Left cardiac atrium (tissue), 4 donors: Measurements from ENCODE around the gene NEK9. TPM values are rescaled to one million over a fixed set of nuclear protein-coding genes. Genes with fewer than 3 reads are reported as not detected.
"Not testable (repeated sequence)": the region's sequence is repeated elsewhere in the genome, so short reads cannot be mapped to it uniquely, and the experiment has no call there.

ENCODE experiments used
- ATAC-seq, 2 donors: fragments of 200-7000 bp; cut with Tn5 transposase; one replicate each; pipeline ENCODE4 v1.9.1; 2020; ENCODE audit warnings: mild to moderate bottlenecking in 2 of 2, moderate library complexity in 2 of 2
- DNase-seq: peaks from one replicate; pipeline ENCODE4 v3.0.0-alpha.2; 2020
- intact Hi-C, 2 donors: fragments of 100-400 bp; cut with DNase I; formaldehyde crosslinking; loops; one replicate each; pipeline versions ENCODE4 v1.14.1 to v1.15.1; 2022 to 2023
- long read RNA-seq: library from polyadenylated mRNA; unstranded; transcript quantifications from one replicate; pipeline ENCODE4 v2.0.0, GENCODE V29; 2021
- total RNA-seq, 2 donors: library from RNA; stranded (reverse); fragmentation: NEBNext Ultra II Directional; extraction: Animal tissue kit (Norgen Biotek cat#: 25700); gene quantifications; one replicate each; pipeline ENCODE4 v1.2.1, GENCODE V29; 2021
- donor health status: DM: no; HTN: yes; CAD: no.
- donor health status: DM: no; HTN: yes; CAD: no; lungs with severe emphysema.
- donor health status: DM: yes; HTN: yes; CAD: no.
- donor health status: Dilated cardiomyopathy.

The NEK9 gene
- 100 to 1,000 TPM in 1 of 2 donors, 10 to 100 TPM in 1; 89.1 to 102 TPM for total RNA-seq
- long read RNA-seq, full-length matches to known transcripts = 11 of 41 reads
- long read RNA-seq, partial matches to known transcripts = 8 of 41 reads
- long read RNA-seq, other reads (novel, unspliced or antisense) = 22 of 41 reads

DNA sequence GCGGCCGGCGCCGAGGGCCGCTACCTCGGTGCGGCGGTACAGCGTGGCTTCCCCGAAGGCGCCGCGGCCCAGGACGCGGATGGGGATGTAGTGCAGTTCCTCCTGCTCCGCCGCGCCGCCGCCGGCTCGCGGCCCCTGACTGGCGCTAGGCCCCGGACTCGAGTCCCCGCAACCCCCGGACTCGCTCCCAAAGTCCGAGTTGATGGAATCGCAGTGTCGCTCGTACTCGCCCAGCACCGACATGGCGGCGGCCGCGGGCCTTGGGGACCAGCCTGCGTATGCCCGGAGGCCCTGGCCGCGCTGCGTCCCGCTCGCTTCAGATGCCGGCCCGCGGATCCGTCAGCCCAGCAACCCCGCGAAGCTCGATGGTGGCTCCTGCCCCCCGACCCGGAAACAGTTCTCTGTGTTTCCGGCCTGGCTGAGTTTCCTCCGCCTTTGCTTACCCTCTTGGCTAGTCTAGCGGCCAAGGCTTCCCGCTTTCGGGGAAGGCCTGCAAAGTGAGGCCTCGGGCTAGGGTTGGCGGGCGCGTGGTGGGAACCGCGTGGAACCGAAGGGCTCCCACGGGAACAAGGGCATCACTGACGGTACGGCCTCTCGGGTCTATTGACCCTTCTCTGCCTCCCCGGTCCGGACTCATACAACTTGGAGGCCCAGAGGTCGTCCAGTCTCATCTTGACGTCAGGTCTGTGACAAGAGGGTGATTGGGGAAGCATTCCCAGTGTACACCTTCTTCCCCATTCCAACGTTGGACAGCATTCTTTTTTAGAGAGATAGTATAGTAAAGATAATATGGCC is at the start of gene NEK9:
TSS of gene NEK9 (minus strand) at position 370 of the 795 bp plus-strand sequence. CDS start at position 243, 127 bp downstream.
- intact Hi-C loops = no loop called here
- peak; percentile 96 to 97 for ATAC-seq

DNA sequence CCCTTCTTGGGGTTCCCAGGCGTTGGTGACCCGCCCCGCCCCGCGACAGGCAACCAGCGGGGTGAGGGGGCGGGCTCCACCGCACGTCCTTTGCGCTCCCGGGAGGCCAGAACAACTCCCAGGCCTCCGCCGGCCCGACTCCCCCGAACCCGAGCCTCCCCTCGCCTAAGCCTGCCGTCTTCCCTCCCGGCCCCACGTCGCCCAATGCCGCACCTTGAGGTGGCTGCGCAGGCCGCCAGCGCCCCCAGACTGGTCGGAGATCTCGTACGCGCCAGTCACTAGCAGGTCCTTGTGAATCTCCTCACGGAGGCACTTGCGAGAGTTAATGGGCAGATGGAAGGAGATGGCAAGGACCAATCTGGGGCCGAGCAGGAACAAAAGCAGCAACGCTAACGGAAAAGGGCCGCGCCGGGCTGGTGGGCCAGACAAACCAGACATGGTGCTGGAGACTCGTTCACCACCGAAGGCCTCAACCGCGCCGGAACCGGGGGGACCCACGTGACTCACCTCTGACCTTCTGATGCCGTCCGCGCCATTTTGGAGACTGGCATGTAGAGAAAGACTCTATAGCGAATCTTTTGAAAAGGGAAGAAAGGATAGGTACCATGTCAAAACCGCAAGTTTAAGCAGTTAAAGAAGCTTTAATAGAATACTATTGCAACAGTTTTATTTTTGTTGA is 49.4 kb upstream of the NEK9 start, which contains the start of gene TMED10:
TSS of gene TMED10 (minus strand) at position 471 of the 679 bp plus-strand sequence. CDS start at position 438, 33 bp downstream.
- ATAC-seq (peak; percentile 95 to 97), DNase-seq (peak; percentile 92)
- intact Hi-C loops = loop anchor here in 1 of 2 donors (5.0 to 10.0 kb wide), 2 partner anchors 59 to 101 kb away; partner anchors contain the start of gene FOS

More for the DNA sequence above, at the start of gene NEK9:
- DNase-seq = peak; percentile 92

DNA sequence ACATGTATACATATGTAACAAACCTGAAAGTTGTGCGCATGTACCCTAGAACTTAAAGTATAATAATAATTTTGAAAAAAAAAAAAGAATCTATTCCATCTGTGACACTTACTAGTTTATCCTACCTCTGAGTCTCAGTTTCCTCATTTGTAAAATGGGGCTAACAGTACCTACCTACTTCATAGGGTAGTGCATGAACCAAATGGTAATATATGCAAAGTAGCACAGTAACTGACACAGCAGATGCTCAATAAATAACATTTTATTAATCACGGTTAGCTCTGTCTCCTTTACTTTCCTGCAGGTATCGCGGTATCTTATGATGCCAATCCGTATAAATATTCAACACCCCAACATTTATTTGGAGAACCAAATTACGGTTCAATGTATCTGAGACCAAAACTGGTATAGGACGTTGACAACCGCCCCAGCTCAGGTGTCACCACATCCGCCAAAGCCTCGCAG is 48.9 kb upstream of the NEK9 start:
- DNase-seq (no peak), ATAC-seq (no peak)
- intact Hi-C loops = loop anchor here in 1 of 2 donors (5.0 to 10.0 kb wide), 2 partner anchors 59 to 102 kb away; partner anchors contain the start of gene FOS

DNA sequence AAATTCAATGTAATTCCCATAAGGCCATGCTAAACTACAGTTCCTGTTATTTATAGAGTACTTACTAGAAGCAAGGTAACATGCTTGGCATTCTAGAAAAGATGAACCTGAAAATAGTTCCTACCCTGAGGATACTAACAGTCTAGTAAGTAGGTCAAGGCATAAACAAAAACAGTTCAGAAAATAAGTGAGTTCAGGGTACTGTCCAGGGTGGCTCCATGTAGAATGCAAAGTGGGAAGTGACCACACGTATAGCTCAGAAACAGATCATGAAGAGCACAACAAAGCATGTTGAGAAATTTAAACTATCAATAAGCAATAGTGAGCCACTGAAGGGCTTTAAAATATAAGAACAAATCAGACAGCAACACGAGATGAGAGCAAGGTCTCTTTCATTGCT is 47.2 kb upstream of the NEK9 start:
- no peak for DNase-seq
- intact Hi-C loops = loop anchor here in 1 of 2 donors (10.0 kb wide), 1 partner anchor 61 kb away; no protein-coding TSS in a partner anchor
- no peak for ATAC-seq

DNA sequence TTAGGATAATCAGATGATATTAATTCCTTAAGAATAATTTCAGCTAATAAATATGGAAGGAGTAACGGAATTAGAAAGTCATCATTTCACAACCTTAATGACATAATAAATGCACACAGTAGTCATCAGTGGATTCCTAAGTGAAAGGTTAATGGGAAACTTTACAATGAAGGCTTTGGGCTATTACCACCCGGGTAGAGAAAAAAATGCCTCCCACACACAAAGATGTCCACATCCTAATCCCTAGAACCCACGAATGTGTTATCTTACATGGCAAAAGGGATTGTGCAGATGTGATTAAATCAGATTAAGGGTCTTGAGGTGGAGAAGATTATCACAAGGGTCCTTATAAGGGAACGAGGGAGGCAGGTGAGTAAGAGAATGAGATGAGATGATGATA is 43.9 kb upstream of the NEK9 start:
- intact Hi-C loops = loop anchor here in 1 of 2 donors (10.0 kb wide), 1 partner anchor 64 kb away; no protein-coding TSS in a partner anchor
- no peak for ATAC-seq

DNA sequence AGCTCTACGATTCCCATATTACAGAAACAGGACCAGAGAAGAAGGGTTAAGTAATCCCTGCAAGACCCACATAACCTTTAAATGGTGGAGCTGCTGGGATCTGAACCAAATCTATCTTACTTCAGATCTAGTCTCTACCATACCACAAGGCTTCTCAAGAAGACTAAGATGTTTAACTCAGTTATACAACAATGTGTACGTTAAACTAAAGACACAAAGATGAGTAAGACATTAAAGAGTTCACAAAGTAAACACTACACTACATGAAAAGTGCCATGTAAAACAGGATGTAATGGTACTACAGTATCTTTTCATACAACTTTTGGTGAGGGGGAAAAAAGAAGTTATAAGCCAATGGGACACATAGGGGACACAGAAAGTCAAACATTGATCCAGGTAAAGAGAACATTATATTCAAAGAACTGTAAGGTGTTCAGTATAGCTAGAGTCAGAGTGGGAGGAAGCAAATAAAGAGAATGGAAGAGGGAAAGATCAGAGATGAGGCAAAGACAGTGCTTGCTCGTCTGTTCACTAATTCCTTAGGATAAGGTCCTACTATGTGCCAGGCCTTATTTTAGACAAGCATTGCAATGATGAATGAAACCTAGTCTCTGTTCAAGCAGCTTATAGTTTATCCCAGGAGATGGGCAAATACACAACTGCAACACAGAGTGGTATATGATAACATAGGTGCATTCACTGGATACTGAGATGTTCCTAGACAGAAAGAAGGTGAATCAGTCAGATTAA is 41.9 kb upstream of the NEK9 start:
- intact Hi-C loops = no loop called here
- no peak for DNase-seq
- ATAC-seq = no peak

More for the DNA sequence above, 43.9 kb upstream of the NEK9 start:
- DNase-seq = no peak

DNA sequence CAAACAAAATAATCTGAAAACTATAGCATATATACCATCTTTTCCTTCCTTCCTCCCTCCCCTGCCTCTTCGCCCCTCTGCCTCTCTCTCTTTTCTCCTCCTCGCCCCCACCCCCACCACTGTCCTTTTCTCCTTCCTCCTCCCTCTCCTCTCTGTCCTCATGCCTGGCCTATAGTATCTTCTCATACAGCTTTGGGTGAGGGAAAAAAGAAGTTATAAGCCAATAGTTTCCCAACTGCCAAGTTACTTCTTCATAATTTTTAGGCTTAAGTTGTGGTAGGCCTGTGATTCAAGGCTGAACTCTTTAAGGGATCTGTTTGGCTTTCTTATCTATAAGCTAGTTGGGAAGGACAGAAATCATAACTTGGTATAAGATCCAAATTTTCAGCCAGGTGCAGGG is 40.5 kb upstream of the NEK9 start:
- intact Hi-C loops = no loop called here
- DNase-seq = no peak
- ATAC-seq = no peak

DNA sequence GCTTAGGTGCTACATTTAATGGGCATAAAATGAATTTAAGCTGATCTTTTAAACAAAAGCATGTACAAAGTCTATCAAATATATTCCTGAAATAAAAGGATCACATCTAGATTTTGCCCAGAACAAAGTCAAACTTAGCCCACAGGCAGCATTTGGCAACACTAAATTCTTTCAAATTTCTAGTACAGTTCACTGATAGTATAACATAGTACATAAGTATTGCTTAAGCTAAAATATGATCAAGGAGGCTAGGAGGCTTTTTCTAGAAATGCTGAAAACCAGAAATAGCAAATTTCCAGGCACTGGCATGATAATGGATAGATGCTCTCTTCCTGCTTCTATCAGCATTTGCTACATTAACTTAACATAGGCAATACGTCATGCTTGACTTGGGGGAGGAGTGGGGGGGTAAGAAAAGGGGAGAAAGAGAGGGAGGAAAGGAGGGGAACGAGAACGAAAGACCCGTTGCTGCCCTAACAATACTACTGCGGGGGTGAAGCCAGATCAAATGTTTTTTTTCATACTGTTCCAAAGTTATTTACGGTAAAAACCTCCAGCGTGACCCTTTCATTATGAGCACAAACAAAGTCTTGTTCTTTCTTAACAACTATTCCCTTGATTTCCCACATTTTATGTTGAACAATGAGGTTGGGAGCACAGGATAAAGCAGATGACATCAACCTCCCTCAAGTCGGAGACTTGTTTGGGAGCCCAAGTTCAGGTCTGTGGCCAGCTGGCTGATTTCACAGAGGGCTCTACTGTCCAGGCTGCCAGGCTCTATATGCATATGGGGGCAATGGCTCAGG is 38.9 kb upstream of the NEK9 start:
- intact Hi-C loops = no loop called here
- DNase-seq = no peak
- peak in 1 of 2 donors; percentile 52 for ATAC-seq

DNA sequence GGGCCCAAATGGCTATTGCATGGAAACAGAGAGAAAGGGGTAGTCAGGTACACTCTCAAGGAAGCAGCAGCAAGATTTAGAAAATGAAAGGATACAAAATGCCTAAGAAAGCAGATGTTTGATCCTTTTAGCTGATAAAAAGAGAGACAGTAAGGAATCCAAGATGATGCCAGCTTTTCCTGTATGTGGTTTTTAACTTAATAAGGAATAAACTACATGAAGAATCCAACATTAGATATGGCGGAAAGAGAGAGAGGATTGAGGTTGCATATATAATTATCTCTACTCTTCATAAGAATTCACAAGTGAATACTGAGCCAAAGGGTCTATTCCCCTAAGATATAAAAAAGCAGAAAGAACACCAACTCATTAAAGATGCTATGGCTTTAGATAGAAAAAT is 38.0 kb upstream of the NEK9 start:
- ATAC-seq = no peak
- intact Hi-C loops = no loop called here
- DNase-seq = no peak

DNA sequence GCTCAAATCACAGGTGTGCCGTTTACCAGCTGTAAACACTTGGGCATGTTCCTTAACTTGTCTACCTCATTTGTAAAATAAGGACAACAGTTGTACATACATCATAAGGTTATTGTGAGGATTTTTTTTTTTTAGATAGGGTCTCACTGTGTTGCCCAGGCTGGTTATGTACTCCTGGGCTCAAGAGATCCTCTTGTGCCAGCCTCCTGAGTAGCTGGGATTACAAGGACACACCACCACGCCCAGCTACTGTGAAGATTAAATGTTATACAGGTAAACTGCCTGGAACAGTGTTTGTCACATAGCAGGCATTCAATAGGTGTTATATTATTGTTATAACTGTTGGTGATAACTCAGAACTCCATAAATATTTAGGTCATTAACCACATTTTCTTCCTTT is 36.8 kb upstream of the NEK9 start:
- ATAC-seq (no peak), DNase-seq (no peak)
- intact Hi-C loops = no loop called here

DNA sequence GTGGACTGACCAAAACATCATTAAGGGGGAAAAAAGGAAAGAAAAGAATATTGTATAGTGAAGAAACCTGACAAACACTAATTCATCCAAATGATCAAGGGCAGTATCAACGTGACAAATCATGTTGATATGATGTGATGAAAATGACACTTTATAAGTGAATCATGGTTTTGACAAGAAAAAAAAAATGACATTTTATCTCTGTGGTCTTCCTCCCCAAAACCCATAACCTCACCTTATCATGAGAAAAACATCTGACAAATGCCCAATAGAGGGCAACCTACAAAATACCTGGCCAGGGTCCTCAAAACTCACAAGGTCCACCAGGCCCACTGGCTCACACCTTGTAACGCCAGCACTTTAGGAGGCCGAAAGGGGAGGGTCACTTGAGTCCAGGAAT is 35.8 kb upstream of the NEK9 start:
- intact Hi-C loops = no loop called here
- ATAC-seq (no peak), DNase-seq (no peak)

DNA sequence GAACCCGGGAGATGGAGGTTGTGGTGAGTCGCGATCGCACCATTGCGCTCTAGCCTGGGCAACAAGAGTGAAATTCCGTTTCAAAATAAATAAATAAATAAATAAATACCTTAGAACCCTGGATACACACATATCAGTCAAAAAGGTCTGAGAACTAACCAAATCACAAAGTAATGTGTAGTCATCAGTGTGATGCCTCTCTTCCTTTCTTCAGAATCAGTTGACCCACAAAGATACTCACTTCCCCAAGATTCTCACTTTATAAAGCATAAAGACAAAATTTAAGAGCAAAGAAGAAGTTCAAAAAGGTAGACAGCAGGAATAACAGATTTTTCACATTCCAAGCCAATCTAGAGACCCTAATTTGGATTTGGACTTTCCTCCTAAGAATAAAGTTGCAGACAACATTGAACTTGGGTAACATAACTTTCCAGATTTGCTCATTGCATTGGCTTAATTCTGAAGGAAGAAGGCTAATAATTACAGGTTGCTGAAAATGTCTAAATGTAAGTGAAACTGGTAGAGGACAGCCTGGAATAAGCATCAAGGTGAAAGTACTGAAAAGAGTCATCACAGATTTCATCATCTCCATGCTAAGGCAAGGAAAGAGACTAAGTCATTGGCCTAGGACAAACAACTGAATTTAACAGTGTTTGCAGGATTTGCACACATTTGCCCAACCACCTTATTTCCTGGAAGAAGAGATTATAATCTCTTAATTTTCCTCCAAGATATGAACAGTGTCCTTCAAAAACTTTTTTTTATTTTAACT is 32.2 kb upstream of the NEK9 start:
- intact Hi-C loops = no loop called here
- peak in 1 of 2 donors; percentile 41 for ATAC-seq
- DNase-seq = no peak

DNA sequence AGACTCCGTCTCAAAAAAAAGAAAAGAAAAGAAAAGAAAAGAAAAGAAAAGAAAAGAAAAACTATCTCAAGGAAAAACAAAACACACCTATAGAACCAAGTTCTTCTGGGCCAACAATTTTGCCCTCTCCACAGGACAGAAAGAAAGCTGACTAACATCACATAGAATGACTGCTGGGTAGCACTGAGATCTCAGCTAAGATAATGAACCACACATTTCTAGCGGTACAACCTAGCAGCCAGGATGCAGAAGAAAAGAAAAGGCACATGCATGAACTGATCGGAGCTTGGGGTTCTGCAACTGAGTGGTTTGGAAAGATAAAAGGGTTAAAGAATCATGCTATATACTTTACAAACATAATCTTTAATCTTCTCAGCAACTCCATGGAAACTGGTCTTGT is 30.1 kb upstream of the NEK9 start:
- intact Hi-C loops = no loop called here
- DNase-seq (no peak), ATAC-seq (no peak)

DNA sequence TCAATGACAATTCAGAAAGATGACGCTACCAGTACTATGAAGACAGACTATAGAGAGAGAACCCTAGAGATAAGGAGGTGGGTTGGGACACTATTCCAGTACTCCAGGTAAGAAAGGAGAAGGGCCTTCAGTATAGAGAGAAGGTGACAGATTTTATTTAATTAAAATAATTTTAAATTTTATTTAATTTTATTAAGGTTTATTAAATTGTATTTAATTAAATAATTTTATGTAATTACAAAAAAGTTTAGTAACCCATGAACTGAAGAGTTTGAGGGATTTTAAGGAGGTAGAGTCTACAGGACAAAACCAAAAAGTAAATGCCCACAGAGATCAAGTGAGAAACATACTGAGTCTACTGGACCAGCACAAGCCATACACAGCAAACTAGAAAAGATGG is 29.3 kb upstream of the NEK9 start:
- intact Hi-C loops = no loop called here
- ATAC-seq = no peak
- no peak for DNase-seq

DNA sequence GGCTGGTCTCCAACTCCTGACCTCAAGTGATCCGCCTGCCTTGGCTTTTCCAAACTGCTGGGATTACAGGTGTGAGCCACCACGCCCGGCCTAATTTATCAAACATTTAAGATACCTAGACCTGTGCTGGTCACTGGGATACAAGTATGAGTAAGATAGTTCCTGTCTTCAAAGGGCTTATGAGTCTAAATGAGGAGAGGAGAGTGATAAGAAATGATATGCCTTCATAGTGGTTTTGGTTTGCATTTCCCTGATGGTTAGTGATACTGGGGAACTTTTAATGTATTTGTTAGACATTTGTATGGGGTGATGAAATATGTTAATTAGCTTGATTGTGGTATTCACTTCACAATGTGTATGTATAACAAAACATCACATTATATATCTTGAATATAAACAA is 28.3 kb upstream of the NEK9 start:
- ATAC-seq = no peak
- no peak for DNase-seq
- intact Hi-C loops = no loop called here

DNA sequence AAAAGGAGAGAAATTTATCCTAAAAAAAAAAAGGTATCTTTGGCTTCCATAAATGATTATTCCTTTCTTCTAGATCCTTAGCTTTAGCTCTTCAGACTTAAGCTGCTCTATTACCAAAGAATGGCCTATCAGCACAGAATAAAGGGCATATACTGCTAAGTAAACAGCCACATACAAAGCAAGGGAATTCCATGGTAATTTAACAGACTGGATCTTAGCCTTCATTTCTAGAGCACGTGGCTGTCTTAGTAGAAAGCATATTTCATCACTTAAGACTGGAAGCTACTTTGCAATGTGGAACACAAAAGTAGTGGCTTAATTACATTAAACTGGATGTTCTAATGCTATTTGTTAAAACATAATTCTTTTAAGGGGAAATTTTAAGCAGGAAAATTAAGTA is 26.4 kb upstream of the NEK9 start:
- no peak for DNase-seq
- no peak for ATAC-seq
- intact Hi-C loops = no loop called here

DNA sequence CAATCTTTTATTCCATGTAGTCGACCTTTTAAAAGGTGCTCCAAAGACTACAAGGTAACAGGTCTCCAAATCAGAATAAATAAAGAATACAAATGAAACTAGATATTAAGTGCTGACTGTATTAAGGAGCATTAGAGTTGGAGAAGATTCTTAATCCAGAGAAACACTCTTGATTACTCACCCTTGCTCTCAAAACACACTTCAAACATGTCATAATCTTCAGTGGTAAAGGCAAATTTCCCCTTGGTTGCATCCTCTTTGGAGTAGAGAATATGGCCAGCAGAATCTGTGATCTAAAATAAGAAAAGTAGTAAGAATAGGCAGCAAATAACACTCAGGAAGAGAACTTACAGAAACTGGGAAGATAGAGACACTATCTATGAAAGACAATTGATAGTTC is 25.0 kb upstream of the NEK9 start:
- ATAC-seq = no peak
- intact Hi-C loops = no loop called here
- DNase-seq = no peak

DNA sequence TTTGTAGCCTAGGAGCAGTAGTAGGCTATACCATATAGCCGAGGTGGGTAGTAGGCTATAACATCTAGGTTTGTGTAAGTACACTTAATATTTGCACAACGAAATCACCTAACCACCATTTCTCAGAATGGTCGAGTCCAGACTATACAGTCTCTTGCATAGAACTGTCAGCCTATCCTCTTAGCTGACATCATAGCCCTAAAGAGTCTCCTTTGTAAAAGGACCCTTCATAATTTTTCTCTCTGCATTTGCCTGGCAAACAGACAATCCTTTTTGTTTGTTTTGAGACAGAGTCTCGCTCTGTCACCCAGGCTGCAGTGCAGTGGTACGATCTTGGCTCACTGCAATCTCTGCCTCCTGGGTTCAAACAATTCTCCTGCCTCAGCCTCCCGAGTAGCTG is 23.8 kb upstream of the NEK9 start:
- ATAC-seq, DNase-seq, intact Hi-C loops: not testable (repeated sequence)
